ENCODE measurements around the gene PPP2R5C. TPM values are rescaled to one million over a fixed set of nuclear protein-coding genes. Genes with fewer than 3 reads are reported as not detected.
"Not testable (repeated sequence)": the region's sequence is repeated elsewhere in the genome, so short reads cannot be mapped to it uniquely, and the experiment has no call there.

PPP2R5C gene
- total RNA-seq, 1 donor from 2014 or later = 60.3 TPM

DNA sequence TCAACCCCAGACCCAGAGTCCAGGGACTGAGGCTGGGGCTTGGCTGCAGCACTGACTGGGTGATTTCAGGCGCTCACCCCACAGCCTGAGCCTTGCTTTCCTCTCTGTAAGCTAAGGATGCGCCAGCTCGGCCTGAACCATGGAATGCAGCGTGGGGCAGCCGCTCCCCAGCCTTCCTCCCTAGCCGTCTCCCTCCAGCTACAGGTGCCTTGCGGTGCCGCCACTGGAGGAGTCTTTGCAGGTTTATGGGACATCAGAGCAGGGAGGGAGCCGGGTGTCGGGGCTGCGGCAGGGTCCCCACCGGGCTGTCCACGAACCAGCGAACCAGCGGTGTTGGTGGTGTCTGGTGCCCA lies 19.4 kb downstream of the PPP2R5C start:
- DNase-seq (ENCODE audit: low read depth in 2 of 2) = no peak

DNA sequence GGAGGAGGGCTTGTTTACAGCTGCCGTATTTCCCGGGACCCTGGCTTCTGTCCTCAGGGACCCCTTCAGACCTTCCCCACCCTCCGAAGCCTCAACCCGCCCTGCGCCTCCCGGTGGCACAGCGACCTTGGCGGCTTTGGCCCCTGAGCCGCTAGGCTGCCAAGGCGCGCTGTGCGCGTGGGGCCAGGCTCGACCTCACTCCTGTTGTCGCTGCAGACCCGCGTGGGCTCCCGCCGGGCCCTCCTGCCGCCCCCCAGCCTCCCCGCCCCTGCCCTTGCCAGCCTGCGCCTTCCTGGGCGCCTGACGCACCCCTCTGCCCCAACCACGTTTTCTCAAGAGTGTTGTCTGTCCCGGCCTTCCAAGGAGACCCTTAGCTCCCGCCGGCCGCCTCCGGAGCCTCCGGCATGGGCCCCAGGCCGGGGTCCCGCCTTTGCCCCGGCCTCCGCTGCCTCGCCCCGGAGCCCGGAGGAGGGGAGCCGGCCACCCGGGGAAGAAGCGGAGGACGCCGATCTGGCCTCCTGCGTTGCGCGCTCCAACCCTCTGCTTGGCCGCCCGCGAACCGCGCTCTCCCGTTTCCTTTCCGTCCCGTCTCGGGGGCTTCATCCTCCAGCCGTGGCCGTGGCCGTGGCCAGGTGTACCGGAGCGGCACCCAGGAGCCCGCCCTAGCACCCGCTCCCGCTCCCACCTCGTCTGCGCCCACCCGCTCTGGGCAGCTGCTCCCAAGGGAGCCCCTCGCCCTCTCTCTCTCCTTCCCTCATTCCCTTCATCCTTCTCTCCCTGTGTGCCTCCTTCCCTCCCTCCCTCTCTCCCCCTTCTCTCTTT lies 19.9 kb downstream of the PPP2R5C start:
- no peak for DNase-seq (ENCODE audit: low read depth in 2 of 2)

GRCh38 chr14:101783260-101784016 lies 21.9 kb downstream of the PPP2R5C start:
- DNase-seq (ENCODE audit: low read depth in 2 of 2) = no peak

DNA sequence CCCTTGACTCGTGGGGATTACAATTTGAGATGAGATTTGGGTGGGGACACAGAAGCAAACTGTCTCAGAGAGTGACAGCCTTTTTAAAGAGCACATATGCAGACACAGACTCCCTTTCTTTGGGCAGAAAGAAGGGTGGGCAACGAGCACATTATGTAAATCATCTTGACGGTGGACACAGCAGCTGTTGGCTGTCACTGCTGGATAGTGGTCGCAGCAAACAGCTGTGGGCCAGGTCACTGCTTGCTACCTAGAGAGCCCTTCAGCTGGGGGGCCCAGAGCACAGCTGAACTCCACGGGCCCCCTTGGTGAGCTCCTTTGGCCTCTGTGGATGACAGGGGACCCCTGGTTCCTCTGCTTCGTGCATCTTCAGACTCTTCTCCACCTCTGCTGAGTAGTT lies 23.1 kb downstream of the PPP2R5C start:
- no peak for DNase-seq (ENCODE audit: low read depth in 2 of 2)

- DNase-seq (ENCODE audit: low read depth in 2 of 2) = no peak
Observed at GRCh38 chr14:101788016-101788635, 26.6 kb downstream of the PPP2R5C start.

DNA sequence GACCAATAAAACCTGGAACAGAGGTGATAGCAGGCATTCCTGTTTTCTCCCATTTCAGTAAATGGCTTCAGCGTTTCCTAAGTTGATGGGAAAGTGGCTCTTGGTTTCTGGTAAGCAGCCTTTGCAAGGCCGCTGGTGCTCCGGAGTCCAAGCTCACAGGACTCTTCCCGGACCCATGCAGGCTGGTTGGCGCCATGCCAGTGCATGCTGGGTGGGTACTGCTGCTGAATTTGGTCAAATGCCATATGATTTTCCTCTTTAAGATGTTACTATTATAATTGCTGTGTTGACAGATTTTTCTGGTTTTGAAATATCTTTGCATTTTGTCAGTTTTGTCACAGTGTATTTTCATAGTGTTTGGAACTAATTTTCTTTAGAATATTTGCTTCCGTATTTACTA lies 27.7 kb downstream of the PPP2R5C start:
- no peak for DNase-seq (ENCODE audit: low read depth in 2 of 2)

DNA sequence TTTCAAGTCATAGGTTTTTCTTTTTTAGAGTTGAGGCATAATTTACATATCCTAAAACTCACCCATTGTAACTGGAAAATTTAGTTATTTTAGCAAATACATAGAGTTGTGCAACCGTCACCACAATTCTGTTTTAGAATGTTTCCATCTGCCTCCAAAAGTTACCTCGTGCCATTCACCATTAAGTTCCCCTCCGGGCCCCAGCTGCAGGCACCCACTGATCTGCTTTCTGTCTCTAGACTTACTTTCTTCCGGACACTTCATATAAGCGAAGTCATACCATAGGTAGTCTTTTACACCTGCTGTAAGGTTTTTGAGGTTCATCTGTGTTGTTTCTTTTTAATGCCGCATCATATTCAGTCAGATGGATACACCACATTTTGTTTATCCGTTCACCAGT lies 28.7 kb downstream of the PPP2R5C start:
- no peak for DNase-seq (ENCODE audit: low read depth in 2 of 2)

GRCh38 chr14:101791919-101792572 lies 30.5 kb downstream of the PPP2R5C start:
- DNase-seq (ENCODE audit: low read depth in 2 of 2) = peak; percentile 18 to 72

DNA sequence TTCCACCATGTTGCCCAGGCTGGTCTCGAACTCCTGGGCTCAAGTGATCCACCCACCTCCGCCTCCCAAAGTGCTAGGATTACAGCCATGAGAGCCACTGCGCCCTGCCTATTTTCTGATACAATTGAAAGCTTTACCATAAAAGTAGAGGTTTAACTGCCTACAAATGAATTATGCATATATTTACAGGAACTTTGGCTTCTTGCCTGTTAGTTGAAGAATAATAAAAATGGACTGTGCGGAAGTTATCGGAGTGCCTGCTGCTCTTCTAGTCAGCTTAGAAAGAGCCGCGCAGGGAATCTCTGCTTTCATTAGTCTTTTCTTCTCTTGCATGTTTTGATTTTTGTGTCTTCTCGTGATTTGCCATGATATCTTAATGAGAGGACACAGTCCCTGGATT lies 34.5 kb downstream of the PPP2R5C start:
- DNase-seq (ENCODE audit: low read depth in 2 of 2) = no peak

GRCh38 chr14:101796479-101796878 lies 35.0 kb downstream of the PPP2R5C start:
- no peak for DNase-seq (ENCODE audit: low read depth in 2 of 2)

GRCh38 chr14:101797856-101798255 lies 36.3 kb downstream of the PPP2R5C start:
- no peak for DNase-seq (ENCODE audit: low read depth in 2 of 2)

DNA sequence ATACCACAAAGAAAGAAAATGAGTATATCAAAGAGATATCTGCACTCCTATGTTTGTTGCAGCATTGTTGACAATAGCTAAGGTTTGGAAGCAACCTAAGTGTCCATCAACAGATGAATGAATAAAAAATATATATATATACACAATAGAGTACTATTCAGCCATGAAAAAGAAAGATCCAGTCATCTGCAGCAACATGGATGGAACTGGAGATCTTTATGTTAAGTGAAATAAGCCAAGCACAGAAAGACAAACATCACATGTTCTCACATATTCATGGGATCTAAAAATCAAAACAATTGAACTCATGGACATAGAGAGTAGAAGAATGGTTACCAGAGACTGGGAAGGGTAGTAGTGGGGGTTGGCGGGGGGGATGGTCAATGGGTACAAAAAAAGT lies 42.9 kb downstream of the PPP2R5C start:
- not testable (repeated sequence) for DNase-seq (ENCODE audit: low read depth in 2 of 2)

- not testable (repeated sequence) for DNase-seq (ENCODE audit: low read depth in 2 of 2)
Observed at GRCh38 chr14:101806252-101806651, 44.7 kb downstream of the PPP2R5C start.

- no peak for DNase-seq (ENCODE audit: low read depth in 2 of 2)
Observed at GRCh38 chr14:101808020-101808641, 46.6 kb downstream of the PPP2R5C start.

- DNase-seq (ENCODE audit: low read depth in 2 of 2) = no peak
Observed at GRCh38 chr14:101808894-101809670, 47.6 kb downstream of the PPP2R5C start.

GRCh38 chr14:101809671-101810514 lies 48.4 kb downstream of the PPP2R5C start:
- DNase-seq (ENCODE audit: low read depth in 2 of 2) = peak; percentile 94 to 96

DNA sequence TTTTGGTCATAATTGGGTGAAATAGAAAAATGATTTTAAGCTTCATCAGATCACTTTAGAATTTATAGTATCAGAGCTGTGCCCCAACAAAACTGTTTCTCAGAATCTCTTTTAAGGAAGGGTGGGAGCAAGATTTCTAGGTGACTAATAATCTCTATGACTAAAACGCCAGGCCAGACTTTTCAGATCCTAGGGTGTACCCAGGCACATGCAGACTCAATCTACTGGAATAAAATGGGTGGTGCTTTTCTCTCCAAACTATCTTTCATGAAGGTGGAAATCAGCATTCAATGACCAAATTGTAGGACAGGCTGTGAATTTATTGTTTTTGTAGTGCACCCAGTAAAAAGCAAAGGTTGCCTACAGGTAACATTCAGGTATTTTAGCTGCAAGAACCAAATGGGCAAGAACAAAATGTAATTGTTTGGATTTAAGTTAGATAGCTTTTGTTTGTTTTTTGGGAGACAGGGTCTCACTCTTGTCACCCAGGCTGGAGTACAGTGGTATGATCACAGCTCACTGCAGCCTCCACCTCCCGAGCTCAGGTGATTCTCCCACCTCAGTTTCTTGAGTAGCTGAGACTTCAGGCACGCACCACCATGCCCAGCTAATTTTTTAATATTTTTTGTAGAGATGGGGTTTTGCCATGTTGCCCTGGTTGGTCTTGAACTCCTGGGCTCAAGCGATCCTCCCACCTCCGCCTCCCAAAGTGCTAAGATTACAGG lies 49.5 kb downstream of the PPP2R5C start:
- peak in 1 of 2 donors; percentile 21 for DNase-seq (ENCODE audit: low read depth in 2 of 2)

DNA sequence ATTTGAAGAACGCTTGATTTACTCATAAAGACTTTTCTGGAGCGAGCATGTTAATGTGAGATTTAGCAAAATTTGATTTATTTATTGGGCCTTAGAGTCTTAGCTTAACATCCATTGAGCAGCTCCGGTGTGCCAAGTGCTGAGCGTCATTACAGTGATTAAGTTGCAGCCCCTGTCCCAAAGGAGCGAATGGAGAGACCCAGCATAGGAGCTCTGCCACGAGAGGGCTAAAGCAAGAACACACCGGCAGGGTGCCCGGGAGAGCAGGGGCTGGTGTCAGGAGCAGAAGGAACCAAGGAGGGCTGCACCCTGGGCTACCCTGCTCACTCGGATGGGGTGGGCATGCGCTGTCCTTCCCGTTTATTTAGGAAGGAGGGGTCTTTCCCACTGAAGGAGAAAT lies 50.6 kb downstream of the PPP2R5C start:
- no peak for DNase-seq (ENCODE audit: low read depth in 2 of 2)

GRCh38 chr14:101813171-101813759 lies 51.8 kb downstream of the PPP2R5C start:
- peak; percentile 52 to 82 for DNase-seq (ENCODE audit: low read depth in 2 of 2)
